ENCODE results near the gene CLDN16.

Gene CLDN16

GRCh38 chr3:190455828-190456227, 67.9 kb downstream of the CLDN16 start:
- H3K36me3 ChIP-seq (ENCODE audit: control insufficient read depth in 2 of 2, insufficient read depth in 2 of 2, low read length in 2 of 2), result no peaks in the 10 kb centered on the region

GRCh38 chr3:190456770-190457169, 68.8 kb downstream of the CLDN16 start:
- Histone ChIP-seq H3K27me3 (ENCODE audit: control insufficient read depth in 2 of 2, insufficient read depth in 2 of 2, low read length in 2 of 2) (no peaks in the 10 kb centered on the region), H3K36me3 (ENCODE audit: control insufficient read depth in 2 of 2, insufficient read depth in 2 of 2, low read length in 2 of 2) (no peaks in the 10 kb centered on the region), H3K4me1 (ENCODE audit: control insufficient read depth in 2 of 2, insufficient read depth in 2 of 2, low read length in 2 of 2) (no peaks in the 10 kb centered on the region), H3K4me3 (ENCODE audit: low read length in 2 of 2) (no peak overlapping the region), H3K9ac (ENCODE audit: low read depth in 1 of 2, low read length in 2 of 2) (no peak overlapping the region), H3K27ac (ENCODE audit: low read depth in 2 of 2, low read length in 2 of 2) (no peak overlapping the region), H3K9me3 (ENCODE audit: control insufficient read depth in 2 of 2, low read length in 2 of 2) (no peaks in the 10 kb centered on the region)

More at GRCh38 chr3:190455828-190456227, 67.9 kb downstream of the CLDN16 start:
- no peak overlapping the region for H3K27ac ChIP-seq (ENCODE audit: low read depth in 2 of 2, low read length in 2 of 2)
- H3K9me3 ChIP-seq (ENCODE audit: control insufficient read depth in 2 of 2, low read length in 2 of 2), result no peaks in the 10 kb centered on the region
- no peaks in the 10 kb centered on the region for H3K27me3 ChIP-seq (ENCODE audit: control insufficient read depth in 2 of 2, insufficient read depth in 2 of 2, low read length in 2 of 2)
- H3K9ac ChIP-seq (ENCODE audit: low read depth in 1 of 2, low read length in 2 of 2), result no peak overlapping the region
- H3K4me3 ChIP-seq (ENCODE audit: low read length in 2 of 2), result no peak overlapping the region
- H3K4me1 ChIP-seq (ENCODE audit: control insufficient read depth in 2 of 2, insufficient read depth in 2 of 2, low read length in 2 of 2), result no peaks in the 10 kb centered on the region

GRCh38 chr3:190458040-190458439, 70.1 kb downstream of the CLDN16 start:
- H3K27ac ChIP-seq (ENCODE audit: low read depth in 2 of 2, low read length in 2 of 2), result no peak overlapping the region
- H3K4me1 ChIP-seq (ENCODE audit: control insufficient read depth in 2 of 2, insufficient read depth in 2 of 2, low read length in 2 of 2), result no peaks in the 10 kb centered on the region
- no peaks in the 10 kb centered on the region for H3K27me3 ChIP-seq (ENCODE audit: control insufficient read depth in 2 of 2, insufficient read depth in 2 of 2, low read length in 2 of 2)
- no peak overlapping the region for H3K9ac ChIP-seq (ENCODE audit: low read depth in 1 of 2, low read length in 2 of 2)
- no peaks in the 10 kb centered on the region for H3K36me3 ChIP-seq (ENCODE audit: control insufficient read depth in 2 of 2, insufficient read depth in 2 of 2, low read length in 2 of 2)
- H3K9me3 ChIP-seq (ENCODE audit: control insufficient read depth in 2 of 2, low read length in 2 of 2), result no peaks in the 10 kb centered on the region
- no peak overlapping the region for H3K4me3 ChIP-seq (ENCODE audit: low read length in 2 of 2)
